Immature natural killer cell (primary cell): Measurements from ENCODE around the gene PRKCG. TPM values are rescaled to one million over a fixed set of nuclear protein-coding genes. Genes with fewer than 3 reads are reported as not detected.

Experiments
- DNase-seq, 3 donors: peaks; one replicate each; pipeline ENCODE4 v3.0.0; 2022; ENCODE audit warnings: mixed read lengths in 1 of 3
- H3K27ac Mint-ChIP-seq, 6 donors: one replicate each; pipeline ENCODE4 v1.8.0; 2020; ENCODE audit warnings: mixed read lengths in 6 of 6, mild to moderate bottlenecking in 5 of 6, inconsistent platforms in 4 of 6, moderate library complexity in 3 of 6
- H3K27me3 Mint-ChIP-seq, 3 donors: one replicate each; pipeline ENCODE4 v1.8.0; 2020 to 2021; ENCODE audit warnings: low read depth in 3 of 3, mild to moderate bottlenecking in 3 of 3, mixed read lengths in 3 of 3, moderate library complexity in 3 of 3, inconsistent platforms in 1 of 3
- H3K36me3 Mint-ChIP-seq, 3 donors: one replicate each; pipeline ENCODE4 v1.8.0; 2020; ENCODE audit warnings: mixed read lengths in 3 of 3, inconsistent platforms in 2 of 3, mild to moderate bottlenecking in 2 of 3
- H3K4me1 Mint-ChIP-seq, 2 donors: one replicate each; pipeline ENCODE4 v1.8.0; 2020; ENCODE audit warnings: inconsistent platforms in 2 of 2, mild to moderate bottlenecking in 2 of 2, mixed read lengths in 2 of 2, moderate library complexity in 1 of 2
- H3K4me3 Mint-ChIP-seq, 5 donors: one replicate each; pipeline ENCODE4 v1.8.0; 2020; ENCODE audit warnings: mild to moderate bottlenecking in 5 of 5, mixed read lengths in 5 of 5, inconsistent platforms in 3 of 5, moderate library complexity in 3 of 5
- H3K9me3 Mint-ChIP-seq, 6 donors: one replicate each; pipeline ENCODE4 v1.8.0; 2020; ENCODE audit warnings: mild to moderate bottlenecking in 6 of 6, mixed read lengths in 6 of 6, inconsistent platforms in 4 of 6, moderate library complexity in 3 of 6
- polyA plus RNA-seq, 3 donors: library from polyadenylated mRNA; unstranded; fragments of 300-500 nt; fragmentation: Illumina TruSeq; gene quantifications; one replicate each; pipeline ENCODE4 v1.2.3, GENCODE V29; 2021

PRKCG gene
- polyA plus RNA-seq, 3 donors from 2014 or later: not detected

GRCh38 chr19:53908106-53908934 is 26.3 kb downstream of the PRKCG start:
- Mint-ChIP-seq H3K4me3 (peak overlapping the region; percentile 33 to 70 (median 50)), H3K27ac (no peak overlapping the region), H3K27me3 (peaks cover 18 to 42% (median 25%) of the 10 kb centered on the region in 3 donors), H3K4me1 (peaks cover 24 to 29% of the 10 kb centered on the region in 2 donors), H3K36me3 (peaks cover 4 to 6% (median 5%) of the 10 kb centered on the region in 3 donors), H3K9me3 (peaks cover 0 to 5% (median 0%) of the 10 kb centered on the region in 6 donors)
- DNase-seq: no peak

- H3K27ac Mint-ChIP-seq: no peak within 1 kb of the TSS
- H3K36me3 Mint-ChIP-seq: peaks cover 4 to 6% (median 5%) of the 10 kb centered on the region in 3 donors
- no peak for DNase-seq
- H3K4me3 Mint-ChIP-seq: peak within 1 kb of the TSS; percentile 33 to 70 (median 50)
- H3K9me3 Mint-ChIP-seq: peaks cover 0 to 5% (median 0%) of the 10 kb centered on the region in 6 donors
- peaks cover 18 to 42% (median 25%) of the 10 kb centered on the region in 3 donors for H3K27me3 Mint-ChIP-seq
- H3K4me1 Mint-ChIP-seq: peaks cover 24 to 29% of the 10 kb centered on the region in 2 donors
Observed at GRCh38 chr19:53908935-53909415, 27.0 kb downstream of the PRKCG start, which contains the start of gene CACNG7. TSS of gene CACNG7 (plus strand) at chr19:53909278. CDS start at chr19:53912832, 3,554 bp downstream.

- Mint-ChIP-seq H3K27me3 (peaks cover 18 to 42% (median 25%) of the 10 kb centered on the region in 3 donors), H3K36me3 (peaks cover 4 to 6% (median 5%) of the 10 kb centered on the region in 3 donors), H3K27ac (no peak overlapping the region), H3K4me1 (peaks cover 24 to 27% of the 10 kb centered on the region in 2 donors), H3K4me3 (no peak overlapping the region), H3K9me3 (peaks cover 0 to 5% (median 0%) of the 10 kb centered on the region in 6 donors)
- no peak for DNase-seq
Observed at GRCh38 chr19:53909471-53910169, 27.6 kb downstream of the PRKCG start.

- Mint-ChIP-seq H3K4me3 (no peak overlapping the region), H3K27ac (no peak overlapping the region), H3K9me3 (peaks cover 0 to 5% (median 0%) of the 10 kb centered on the region in 6 donors), H3K27me3 (peaks cover 18 to 44% (median 25%) of the 10 kb centered on the region in 3 donors), H3K4me1 (peaks cover 21 to 22% of the 10 kb centered on the region in 2 donors), H3K36me3 (peaks cover 4 to 6% (median 5%) of the 10 kb centered on the region in 3 donors)
- no peak for DNase-seq
Observed at GRCh38 chr19:53910170-53910518, 28.1 kb downstream of the PRKCG start.

GRCh38 chr19:53912653-53913052 is 30.7 kb downstream of the PRKCG start:
- no peak for DNase-seq
- peaks cover 4 to 6% (median 5%) of the 10 kb centered on the region in 3 donors for H3K36me3 Mint-ChIP-seq
- H3K4me1 Mint-ChIP-seq: peaks cover 8 to 14% of the 10 kb centered on the region in 2 donors
- H3K4me3 Mint-ChIP-seq: no peak overlapping the region
- no peak overlapping the region for H3K27ac Mint-ChIP-seq
- peaks cover 0 to 3% (median 0%) of the 10 kb centered on the region in 6 donors for H3K9me3 Mint-ChIP-seq
- H3K27me3 Mint-ChIP-seq: peaks cover 11 to 39% (median 16%) of the 10 kb centered on the region in 3 donors

GRCh38 chr19:53915000-53915399 is 33.0 kb downstream of the PRKCG start:
- H3K9me3 Mint-ChIP-seq: peaks cover 0 to 2% (median 0%) of the 10 kb centered on the region in 6 donors
- H3K27me3 Mint-ChIP-seq: peaks cover 11 to 27% (median 11%) of the 10 kb centered on the region in 3 donors
- DNase-seq: no peak
- H3K4me1 Mint-ChIP-seq: peaks cover 0 to 1% of the 10 kb centered on the region in 2 donors
- H3K4me3 Mint-ChIP-seq: no peak overlapping the region
- H3K27ac Mint-ChIP-seq: no peak overlapping the region
- peaks cover 0 to 6% (median 5%) of the 10 kb centered on the region in 3 donors for H3K36me3 Mint-ChIP-seq

- no peaks in the 10 kb centered on the region for H3K36me3 Mint-ChIP-seq
- H3K4me1 Mint-ChIP-seq: no peaks in the 10 kb centered on the region
- peaks cover 5 to 19% (median 6%) of the 10 kb centered on the region in 3 donors for H3K27me3 Mint-ChIP-seq
- H3K4me3 Mint-ChIP-seq: no peak overlapping the region
- H3K9me3 Mint-ChIP-seq: peaks cover 0 to 2% (median 0%) of the 10 kb centered on the region in 6 donors
- no peak for DNase-seq
- no peak overlapping the region for H3K27ac Mint-ChIP-seq
Observed at GRCh38 chr19:53916004-53916403, 34.0 kb downstream of the PRKCG start.

- peaks cover 1 to 7% (median 3%) of the 10 kb centered on the region in 3 donors for H3K27me3 Mint-ChIP-seq
- H3K4me1 Mint-ChIP-seq: no peaks in the 10 kb centered on the region
- H3K27ac Mint-ChIP-seq: no peak overlapping the region
- H3K4me3 Mint-ChIP-seq: no peak overlapping the region
- no peaks in the 10 kb centered on the region for H3K36me3 Mint-ChIP-seq
- no peak for DNase-seq
- peaks cover 0 to 2% (median 0%) of the 10 kb centered on the region in 6 donors for H3K9me3 Mint-ChIP-seq
Observed at GRCh38 chr19:53917356-53917755, 35.4 kb downstream of the PRKCG start.

- Mint-ChIP-seq H3K36me3 (no peaks in the 10 kb centered on the region), H3K27ac (no peak overlapping the region), H3K4me1 (no peaks in the 10 kb centered on the region), H3K27me3 (peaks cover 0 to 4% (median 0%) of the 10 kb centered on the region in 3 donors), H3K4me3 (peak overlapping the region in 1 of 5 donors; percentile 28), H3K9me3 (peaks cover 0 to 2% (median 0%) of the 10 kb centered on the region in 6 donors)
- DNase-seq: no peak
Observed at GRCh38 chr19:53927739-53928138, 45.7 kb downstream of the PRKCG start.

GRCh38 chr19:53936029-53936428 is 54.0 kb downstream of the PRKCG start:
- H3K27me3 Mint-ChIP-seq: peaks cover 0 to 7% (median 2%) of the 10 kb centered on the region in 3 donors
- no peak for DNase-seq
- H3K27ac Mint-ChIP-seq: no peak overlapping the region

GRCh38 chr19:53942001-53942786 is 60.2 kb downstream of the PRKCG start:
- peaks cover 2 to 21% (median 11%) of the 10 kb centered on the region in 3 donors for H3K27me3 Mint-ChIP-seq
- H3K36me3 Mint-ChIP-seq: no peaks in the 10 kb centered on the region
- no peak overlapping the region for H3K27ac Mint-ChIP-seq
- no peak overlapping the region for H3K4me3 Mint-ChIP-seq
- DNase-seq: peak in 1 of 3 donors; percentile 1
- H3K9me3 Mint-ChIP-seq: peaks cover 0 to 2% (median 0%) of the 10 kb centered on the region in 6 donors
- no peaks in the 10 kb centered on the region for H3K4me1 Mint-ChIP-seq

More at GRCh38 chr19:53936029-53936428, 54.0 kb downstream of the PRKCG start:
- Mint-ChIP-seq H3K4me3 (no peak overlapping the region), H3K4me1 (no peaks in the 10 kb centered on the region), H3K9me3 (no peaks in the 10 kb centered on the region), H3K36me3 (no peaks in the 10 kb centered on the region)

GRCh38 chr19:53944416-53944815 is 62.4 kb downstream of the PRKCG start:
- no peaks in the 10 kb centered on the region for H3K4me1 Mint-ChIP-seq
- H3K27me3 Mint-ChIP-seq: peaks cover 5 to 21% (median 11%) of the 10 kb centered on the region in 3 donors
- H3K9me3 Mint-ChIP-seq: peaks cover 0 to 2% (median 0%) of the 10 kb centered on the region in 6 donors
- no peak for DNase-seq
- H3K4me3 Mint-ChIP-seq: no peak overlapping the region
- H3K27ac Mint-ChIP-seq: no peak overlapping the region
- H3K36me3 Mint-ChIP-seq: no peaks in the 10 kb centered on the region

GRCh38 chr19:53944933-53945332 is 62.9 kb downstream of the PRKCG start:
- Mint-ChIP-seq H3K27me3 (peaks cover 5 to 21% (median 11%) of the 10 kb centered on the region in 3 donors), H3K4me3 (no peak overlapping the region), H3K36me3 (no peaks in the 10 kb centered on the region), H3K4me1 (no peaks in the 10 kb centered on the region), H3K9me3 (peaks cover 0 to 2% (median 0%) of the 10 kb centered on the region in 6 donors), H3K27ac (no peak overlapping the region)
- no peak for DNase-seq
